ENCODE data around the gene NFASC.

Gene NFASC

DNA sequence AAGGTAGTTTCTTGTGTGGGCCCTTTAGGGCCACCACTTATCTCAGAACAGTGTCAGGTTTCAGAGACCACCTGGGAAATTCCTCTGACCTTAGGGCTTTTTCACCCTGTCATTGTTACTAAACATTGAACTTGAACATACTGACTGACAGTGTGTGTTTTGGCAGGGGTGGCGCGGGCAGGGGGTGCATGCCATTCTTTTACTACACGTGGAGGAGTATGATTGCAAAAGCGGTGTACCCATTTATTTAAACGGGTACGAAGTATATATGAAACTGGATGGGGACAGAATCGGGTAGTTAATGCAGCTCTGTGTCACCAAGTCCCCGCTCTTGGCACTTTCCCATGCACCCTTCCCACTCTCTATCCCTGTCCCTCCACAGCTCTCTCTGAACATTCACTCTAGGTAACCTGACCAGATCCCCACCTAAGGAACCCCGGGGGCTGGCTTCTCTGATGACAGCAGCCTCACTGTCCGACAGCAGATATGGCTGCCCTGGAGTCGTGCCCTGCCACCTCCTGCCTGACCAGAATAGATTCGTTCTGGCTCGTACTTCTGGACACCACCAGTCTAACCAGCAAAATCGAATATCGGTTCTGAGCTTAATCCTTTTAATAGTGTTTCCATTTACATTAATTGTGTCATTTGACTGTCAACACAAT, 51.3 kb downstream of the NFASC start:
- Histone ChIP-seq H3K27me3 (ENCODE audit: control insufficient read depth, insufficient read depth, low read length) (no peaks in the 10 kb centered on the region), H3K4me1 (ENCODE audit: control insufficient read depth, insufficient read depth, low read length) (peaks cover 42% of the 10 kb centered on the region), H3K9ac (ENCODE audit: low read depth, low read length) (no peak overlapping the region), H3K36me3 (ENCODE audit: control insufficient read depth, insufficient read depth, low read length) (no peaks in the 10 kb centered on the region), H3K9me3 (ENCODE audit: control insufficient read depth, insufficient read depth, low read length) (no peaks in the 10 kb centered on the region), H3K4me3 (ENCODE audit: low read depth, low read length) (no peak overlapping the region)

DNA sequence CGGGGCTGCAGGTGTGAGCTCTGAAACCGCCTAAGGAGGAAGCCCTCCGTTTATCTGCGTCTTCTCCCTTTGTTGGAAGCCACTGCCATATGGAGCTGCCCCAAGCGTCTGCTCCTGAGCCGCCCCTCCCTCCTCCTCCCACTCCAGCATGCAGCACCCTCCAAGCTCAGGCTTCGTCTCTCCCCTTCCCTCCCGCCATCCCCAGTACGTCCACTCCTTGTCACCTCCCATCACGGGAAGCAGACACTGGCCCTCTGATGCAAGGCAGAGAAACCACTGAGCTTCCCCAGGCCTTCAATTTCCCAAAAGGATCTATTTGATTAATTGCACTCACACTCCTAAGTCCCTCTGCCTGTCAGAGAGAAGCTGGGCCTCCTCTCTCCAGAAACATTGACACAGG, 52.5 kb downstream of the NFASC start:
- no peaks in the 10 kb centered on the region for H3K9me3 ChIP-seq (ENCODE audit: control insufficient read depth, insufficient read depth, low read length)
- H3K27me3 ChIP-seq (ENCODE audit: control insufficient read depth, insufficient read depth, low read length), result no peaks in the 10 kb centered on the region
- peaks cover 52% of the 10 kb centered on the region for H3K4me1 ChIP-seq (ENCODE audit: control insufficient read depth, insufficient read depth, low read length)
- no peak overlapping the region for H3K4me3 ChIP-seq (ENCODE audit: low read depth, low read length)
- H3K9ac ChIP-seq (ENCODE audit: low read depth, low read length), result no peak overlapping the region
- H3K36me3 ChIP-seq (ENCODE audit: control insufficient read depth, insufficient read depth, low read length), result no peaks in the 10 kb centered on the region

GRCh38 chr1:204923626-204924012, 53.0 kb downstream of the NFASC start:
- Histone ChIP-seq H3K9ac (ENCODE audit: low read depth, low read length) (no peak overlapping the region), H3K9me3 (ENCODE audit: control insufficient read depth, insufficient read depth, low read length) (no peaks in the 10 kb centered on the region)

GRCh38 chr1:204924013-204924759, 53.5 kb downstream of the NFASC start:
- Histone ChIP-seq H3K4me3 (ENCODE audit: low read depth, low read length) (no peak overlapping the region), H3K9me3 (ENCODE audit: control insufficient read depth, insufficient read depth, low read length) (no peaks in the 10 kb centered on the region), H3K4me1 (ENCODE audit: control insufficient read depth, insufficient read depth, low read length) (peaks cover 58% of the 10 kb centered on the region), H3K27me3 (ENCODE audit: control insufficient read depth, insufficient read depth, low read length) (no peaks in the 10 kb centered on the region), H3K9ac (ENCODE audit: low read depth, low read length) (no peak overlapping the region), H3K36me3 (ENCODE audit: control insufficient read depth, insufficient read depth, low read length) (no peaks in the 10 kb centered on the region)

More at GRCh38 chr1:204923626-204924012, 53.0 kb downstream of the NFASC start:
- Histone ChIP-seq H3K36me3 (ENCODE audit: control insufficient read depth, insufficient read depth, low read length) (no peaks in the 10 kb centered on the region), H3K4me3 (ENCODE audit: low read depth, low read length) (no peak overlapping the region), H3K4me1 (ENCODE audit: control insufficient read depth, insufficient read depth, low read length) (peaks cover 56% of the 10 kb centered on the region), H3K27me3 (ENCODE audit: control insufficient read depth, insufficient read depth, low read length) (no peaks in the 10 kb centered on the region)

- H3K9ac ChIP-seq (ENCODE audit: low read depth, low read length), result no peak overlapping the region
- no peaks in the 10 kb centered on the region for H3K9me3 ChIP-seq (ENCODE audit: control insufficient read depth, insufficient read depth, low read length)
Observed at GRCh38 chr1:204925701-204926100, 55.0 kb downstream of the NFASC start.

DNA sequence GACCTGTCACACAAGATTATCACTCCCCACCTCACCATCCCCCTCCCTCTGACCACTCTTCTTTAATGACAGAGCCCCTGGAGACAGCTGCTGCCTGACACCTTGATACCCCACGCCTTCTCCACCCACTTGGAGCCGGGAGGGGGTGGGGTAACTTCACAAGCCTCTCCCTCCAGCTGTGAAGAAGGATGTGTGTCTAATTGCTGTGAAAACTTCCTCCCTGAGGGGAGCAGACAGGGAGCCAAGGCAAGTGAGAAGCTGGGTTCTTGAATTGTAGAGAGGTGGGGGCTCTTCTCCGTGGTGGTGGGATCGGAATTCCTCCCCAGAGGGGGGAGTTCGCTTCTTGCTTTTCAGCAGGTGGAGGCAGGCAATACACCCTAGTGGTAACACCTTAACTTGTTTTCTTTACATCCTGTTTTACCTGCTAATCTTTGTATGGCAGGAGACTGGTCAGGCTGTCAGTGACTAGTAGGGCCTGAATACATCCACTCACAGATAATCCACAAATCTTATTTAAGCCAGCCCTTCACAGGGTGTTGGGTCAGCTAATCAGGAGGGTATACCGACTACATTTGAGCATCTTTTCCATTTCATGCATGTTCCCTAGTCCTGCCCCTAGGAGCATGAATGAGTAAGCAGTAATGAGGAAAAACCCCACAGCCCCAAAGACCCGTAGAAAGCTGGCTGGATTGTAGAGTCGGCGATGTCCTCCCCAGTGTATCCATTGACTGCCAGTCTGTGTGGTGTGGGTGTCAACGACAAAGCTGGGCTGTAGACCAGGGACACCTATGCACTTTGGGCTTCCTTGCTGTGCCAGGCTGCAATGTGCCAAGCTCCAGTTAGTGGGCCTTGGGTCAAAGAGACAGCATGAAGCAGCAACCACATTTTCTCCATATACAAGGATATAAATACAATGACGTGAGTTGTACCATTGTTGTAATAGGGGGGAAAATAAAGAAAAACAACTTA, 57.3 kb downstream of the NFASC start:
- no peaks in the 10 kb centered on the region for H3K9me3 ChIP-seq (ENCODE audit: control insufficient read depth, insufficient read depth, low read length)
- peaks cover 36% of the 10 kb centered on the region for H3K4me1 ChIP-seq (ENCODE audit: control insufficient read depth, insufficient read depth, low read length)
- no peak overlapping the region for H3K4me3 ChIP-seq (ENCODE audit: low read depth, low read length)
- H3K27me3 ChIP-seq (ENCODE audit: control insufficient read depth, insufficient read depth, low read length), result no peaks in the 10 kb centered on the region
- H3K36me3 ChIP-seq (ENCODE audit: control insufficient read depth, insufficient read depth, low read length), result no peaks in the 10 kb centered on the region
- no peak overlapping the region for H3K9ac ChIP-seq (ENCODE audit: low read depth, low read length)

More at GRCh38 chr1:204925701-204926100, 55.0 kb downstream of the NFASC start:
- H3K4me1 ChIP-seq (ENCODE audit: control insufficient read depth, insufficient read depth, low read length), result peaks cover 53% of the 10 kb centered on the region
- H3K36me3 ChIP-seq (ENCODE audit: control insufficient read depth, insufficient read depth, low read length), result no peaks in the 10 kb centered on the region
- no peaks in the 10 kb centered on the region for H3K27me3 ChIP-seq (ENCODE audit: control insufficient read depth, insufficient read depth, low read length)
- H3K4me3 ChIP-seq (ENCODE audit: low read depth, low read length), result no peak overlapping the region

DNA sequence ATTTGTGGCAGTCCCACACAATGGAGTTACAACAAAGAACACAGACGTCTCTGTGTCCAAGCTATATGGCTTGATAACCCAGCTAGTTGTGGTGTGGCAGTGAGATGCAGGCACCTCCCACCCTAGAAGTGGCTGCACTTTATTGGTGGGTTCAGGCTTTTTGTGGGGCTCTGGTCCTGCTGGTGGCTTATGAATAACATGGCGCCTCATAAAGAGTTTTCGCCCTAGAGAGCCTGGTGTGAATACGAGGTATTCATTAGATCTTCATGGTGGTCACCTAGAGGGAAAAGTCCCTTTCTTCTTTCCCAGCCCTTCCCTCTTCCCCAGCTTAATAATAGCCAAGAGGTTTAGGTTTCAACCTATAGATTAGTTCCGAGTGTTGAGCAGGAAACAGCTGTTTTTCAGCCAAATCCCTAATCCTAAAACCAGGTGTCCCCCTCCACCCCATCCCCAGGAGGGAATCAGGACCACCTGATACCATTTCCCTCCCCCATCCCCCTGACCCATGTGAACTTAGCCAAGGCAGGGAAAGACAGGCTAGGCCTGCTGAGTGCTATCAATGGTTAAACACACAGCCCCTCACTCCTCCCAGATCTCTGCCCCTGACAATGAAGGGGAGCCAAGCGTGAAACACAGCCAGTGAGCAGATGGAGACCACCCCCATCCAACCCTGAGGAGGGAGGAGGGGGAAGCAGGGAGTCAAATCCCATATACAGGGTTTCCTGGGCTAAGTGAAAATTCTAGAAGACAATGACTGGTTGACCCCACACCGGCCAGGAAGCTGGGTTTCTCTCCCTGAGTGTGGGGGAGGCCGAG, 58.2 kb downstream of the NFASC start:
- Histone ChIP-seq H3K4me1 (ENCODE audit: control insufficient read depth, insufficient read depth, low read length) (peaks cover 26% of the 10 kb centered on the region), H3K4me3 (ENCODE audit: low read depth, low read length) (no peak overlapping the region), H3K9me3 (ENCODE audit: control insufficient read depth, insufficient read depth, low read length) (no peaks in the 10 kb centered on the region), H3K9ac (ENCODE audit: low read depth, low read length) (no peak overlapping the region), H3K36me3 (ENCODE audit: control insufficient read depth, insufficient read depth, low read length) (no peaks in the 10 kb centered on the region), H3K27me3 (ENCODE audit: control insufficient read depth, insufficient read depth, low read length) (no peaks in the 10 kb centered on the region)

- Histone ChIP-seq H3K4me1 (ENCODE audit: control insufficient read depth, insufficient read depth, low read length) (peaks cover 20% of the 10 kb centered on the region), H3K4me3 (ENCODE audit: low read depth, low read length) (no peak overlapping the region)
Observed at GRCh38 chr1:204929487-204930154, 59.0 kb downstream of the NFASC start.

DNA sequence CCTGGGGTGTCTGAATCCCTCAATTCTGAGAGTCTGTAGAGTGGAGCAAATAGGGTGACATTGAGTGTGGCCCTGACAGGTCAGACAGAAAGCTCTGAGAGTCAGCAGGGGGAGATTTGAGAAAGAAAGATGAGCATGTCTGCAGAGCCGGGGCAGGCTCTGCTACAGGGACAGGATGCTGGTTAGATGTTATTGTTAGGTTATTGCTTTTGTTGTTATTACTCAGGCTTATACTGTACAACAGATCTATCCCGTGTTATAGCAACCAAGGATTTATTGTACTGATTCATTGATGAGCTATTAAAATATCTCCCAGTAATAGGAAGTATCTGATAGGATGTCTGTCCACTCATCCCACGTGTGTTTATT, 59.5 kb downstream of the NFASC start:
- Histone ChIP-seq H3K4me3 (ENCODE audit: low read depth, low read length) (no peak overlapping the region), H3K9ac (ENCODE audit: low read depth, low read length) (no peak overlapping the region), H3K4me1 (ENCODE audit: control insufficient read depth, insufficient read depth, low read length) (peaks cover 18% of the 10 kb centered on the region), H3K27me3 (ENCODE audit: control insufficient read depth, insufficient read depth, low read length) (no peaks in the 10 kb centered on the region), H3K36me3 (ENCODE audit: control insufficient read depth, insufficient read depth, low read length) (no peaks in the 10 kb centered on the region), H3K9me3 (ENCODE audit: control insufficient read depth, insufficient read depth, low read length) (no peaks in the 10 kb centered on the region)

More at GRCh38 chr1:204929487-204930154, 59.0 kb downstream of the NFASC start:
- H3K9ac ChIP-seq (ENCODE audit: low read depth, low read length), result no peak overlapping the region
- no peaks in the 10 kb centered on the region for H3K27me3 ChIP-seq (ENCODE audit: control insufficient read depth, insufficient read depth, low read length)
- no peaks in the 10 kb centered on the region for H3K36me3 ChIP-seq (ENCODE audit: control insufficient read depth, insufficient read depth, low read length)
- H3K9me3 ChIP-seq (ENCODE audit: control insufficient read depth, insufficient read depth, low read length), result no peaks in the 10 kb centered on the region

GRCh38 chr1:204931313-204931712, 60.7 kb downstream of the NFASC start:
- Histone ChIP-seq H3K27me3 (ENCODE audit: control insufficient read depth, insufficient read depth, low read length) (no peaks in the 10 kb centered on the region), H3K9ac (ENCODE audit: low read depth, low read length) (no peak overlapping the region), H3K4me3 (ENCODE audit: low read depth, low read length) (no peak overlapping the region), H3K4me1 (ENCODE audit: control insufficient read depth, insufficient read depth, low read length) (peaks cover 18% of the 10 kb centered on the region), H3K9me3 (ENCODE audit: control insufficient read depth, insufficient read depth, low read length) (no peaks in the 10 kb centered on the region), H3K36me3 (ENCODE audit: control insufficient read depth, insufficient read depth, low read length) (no peaks in the 10 kb centered on the region)

Data from iPS-15b (cell line).